Muscle layer of duodenum (tissue), 2 donors: ENCODE data around the gene AFAP1L2.

Experiments
- H3K27ac ChIP-seq: one replicate; pipeline ENCODE4 v1.7.0; 2013; ENCODE audit warnings: mild to moderate bottlenecking, low read length
- H3K27me3 ChIP-seq: one replicate; pipeline ENCODE4 v1.7.0; 2013; ENCODE audit warnings: low read depth, mild to moderate bottlenecking, control low read depth, low read length
- H3K36me3 ChIP-seq, 2 donors: one replicate each; pipeline ENCODE4 v1.7.0; 2013; ENCODE audit warnings: low read length in 2 of 2, control low read depth in 1 of 2, mild to moderate bottlenecking in 1 of 2; ENCODE audit not compliant: insufficient read depth in 2 of 2, control insufficient read depth in 1 of 2
- H3K4me1 ChIP-seq, 2 donors: one replicate each; pipeline ENCODE4 v1.7.0; 2013; ENCODE audit warnings: low read length in 2 of 2, mild to moderate bottlenecking in 2 of 2, control low read depth in 1 of 2, moderate library complexity in 1 of 2; ENCODE audit not compliant: insufficient read depth in 2 of 2, control insufficient read depth in 1 of 2
- H3K4me3 ChIP-seq, 2 donors: one replicate each; pipeline ENCODE4 v1.7.0; 2013; ENCODE audit warnings: low read length in 2 of 2, low read depth in 1 of 2, mild to moderate bottlenecking in 1 of 2
- H3K9me3 ChIP-seq, 2 donors: one replicate each; pipeline ENCODE4 v1.7.0; 2013; ENCODE audit warnings: low read length in 2 of 2, control low read depth in 1 of 2, mild to moderate bottlenecking in 1 of 2; ENCODE audit not compliant: control insufficient read depth in 1 of 2
- donor health status: healthy.

The AFAP1L2 gene

DNA sequence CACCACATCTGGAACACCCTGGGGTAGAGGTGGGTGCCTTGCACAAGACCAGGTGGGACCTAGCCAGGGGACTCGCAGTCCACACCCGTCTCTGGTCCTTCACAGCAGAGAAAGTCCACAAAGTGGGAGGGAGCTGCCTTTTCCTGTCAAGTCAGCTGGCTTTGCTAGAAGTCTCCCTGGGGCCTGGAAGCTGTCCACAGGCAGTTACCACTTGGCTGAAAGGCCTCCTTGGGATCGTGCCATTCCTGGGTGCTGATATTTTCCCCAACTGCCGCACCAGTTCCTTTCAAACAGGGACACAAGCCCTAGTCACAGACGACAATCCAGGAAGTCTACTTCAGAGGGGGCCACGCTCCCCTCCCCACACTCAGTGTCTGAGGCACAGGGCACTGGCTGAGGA is 75.4 kb downstream of the AFAP1L2 start:
- H3K4me1 ChIP-seq: peaks cover under 1 to 38% of the 10 kb centered on the region in 2 donors
- no peaks in the 10 kb centered on the region for H3K27me3 ChIP-seq
- H3K4me3 ChIP-seq: no peak overlapping the region
- H3K27ac ChIP-seq: no peak overlapping the region
- H3K36me3 ChIP-seq: no peaks in the 10 kb centered on the region
- H3K9me3 ChIP-seq: no peaks in the 10 kb centered on the region

DNA sequence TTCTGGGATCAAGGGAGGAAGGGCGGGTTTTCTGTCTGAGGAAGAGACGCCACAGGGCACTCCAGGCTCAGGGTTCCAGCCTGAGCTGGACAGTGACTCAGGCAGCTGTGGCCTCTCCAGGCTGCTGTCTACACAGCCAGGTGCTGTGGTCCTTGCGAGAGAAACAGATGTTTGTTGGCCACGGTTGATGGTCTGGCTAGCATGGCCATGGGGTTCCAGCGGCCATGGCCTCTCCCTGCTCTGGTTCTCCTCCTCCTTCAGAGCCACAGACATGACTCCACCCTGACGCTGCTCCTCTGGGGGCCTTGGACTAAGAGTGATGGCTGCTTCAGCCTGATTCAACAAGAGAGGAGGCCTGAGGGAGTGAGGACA is 75.9 kb downstream of the AFAP1L2 start:
- no peak overlapping the region for H3K27ac ChIP-seq
- peaks cover 0 to 36% of the 10 kb centered on the region in 2 donors for H3K4me1 ChIP-seq
- no peaks in the 10 kb centered on the region for H3K27me3 ChIP-seq
- H3K36me3 ChIP-seq: no peaks in the 10 kb centered on the region
- H3K4me3 ChIP-seq: no peak overlapping the region
- H3K9me3 ChIP-seq: no peaks in the 10 kb centered on the region

DNA sequence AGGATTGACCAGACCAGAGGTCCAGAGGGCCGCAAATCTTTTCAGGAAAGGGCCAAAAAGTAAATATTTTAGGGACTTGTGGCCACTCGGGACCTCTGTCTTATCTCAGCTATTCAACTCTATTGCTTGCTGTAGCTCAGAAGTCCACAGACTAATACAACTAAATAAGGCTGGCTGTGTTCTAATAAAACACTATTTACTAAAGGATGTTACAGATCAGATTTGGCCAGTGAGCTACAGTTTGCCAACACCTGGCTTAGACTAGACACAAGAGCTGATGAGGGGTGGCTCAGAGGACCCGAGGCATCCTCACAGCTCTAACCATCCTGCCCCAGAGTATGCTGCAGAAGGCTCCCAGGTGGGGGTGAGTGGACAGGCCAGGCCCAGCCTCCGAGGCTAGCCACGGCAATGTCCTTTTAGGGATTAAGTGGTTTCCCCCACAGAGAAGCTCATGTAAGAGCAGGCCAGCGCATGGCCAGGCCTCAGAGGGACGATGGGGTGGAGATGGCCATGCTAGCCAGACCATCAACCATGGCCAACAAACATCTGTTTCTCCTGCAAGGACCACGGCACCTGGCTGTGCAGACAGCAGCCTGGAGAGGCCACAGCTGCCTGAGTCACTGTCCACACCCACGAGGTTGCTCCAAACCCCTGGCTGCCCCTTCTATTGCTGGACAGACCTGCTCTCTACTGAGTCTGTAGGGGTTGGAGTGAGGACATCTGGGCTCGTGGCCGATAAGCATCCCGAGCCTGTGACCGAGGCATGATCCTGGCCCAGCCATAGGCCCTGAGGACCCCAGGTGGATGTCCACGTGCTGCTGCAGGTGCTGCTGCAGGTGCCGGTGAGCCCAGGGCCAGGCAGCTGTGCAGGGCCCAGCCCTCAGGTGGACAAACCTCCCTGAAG is 76.5 kb downstream of the AFAP1L2 start:
- Histone ChIP-seq H3K27ac (no peak overlapping the region), H3K9me3 (no peaks in the 10 kb centered on the region), H3K4me3 (no peak overlapping the region), H3K4me1 (peaks cover 0 to 31% of the 10 kb centered on the region in 2 donors), H3K27me3 (no peaks in the 10 kb centered on the region), H3K36me3 (peaks cover 0 to 1% of the 10 kb centered on the region in 2 donors)

DNA sequence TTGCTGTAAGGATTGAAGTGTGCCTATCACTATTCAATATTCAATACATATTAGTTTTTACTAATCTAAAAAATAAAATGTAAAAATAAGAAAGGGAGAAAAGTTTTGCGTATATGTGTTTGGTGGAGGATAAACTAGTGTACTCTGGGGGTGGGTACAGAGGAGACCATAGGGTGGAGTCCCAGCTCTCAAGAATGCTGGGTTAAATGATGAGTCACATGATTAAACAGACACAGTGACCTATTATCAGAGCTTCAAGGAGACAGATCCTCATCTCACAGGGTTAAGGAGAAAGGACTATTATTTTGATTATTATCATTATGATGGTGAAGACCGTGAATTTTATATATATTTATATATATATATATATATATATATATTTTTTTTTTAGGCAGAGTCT is 77.5 kb downstream of the AFAP1L2 start:
- no peaks in the 10 kb centered on the region for H3K27me3 ChIP-seq
- H3K4me1 ChIP-seq: peaks cover 0 to 23% of the 10 kb centered on the region in 2 donors
- H3K4me3 ChIP-seq: no peak overlapping the region
- H3K27ac ChIP-seq: no peak overlapping the region
- peaks cover 0 to 5% of the 10 kb centered on the region in 2 donors for H3K36me3 ChIP-seq
- H3K9me3 ChIP-seq: no peaks in the 10 kb centered on the region

DNA sequence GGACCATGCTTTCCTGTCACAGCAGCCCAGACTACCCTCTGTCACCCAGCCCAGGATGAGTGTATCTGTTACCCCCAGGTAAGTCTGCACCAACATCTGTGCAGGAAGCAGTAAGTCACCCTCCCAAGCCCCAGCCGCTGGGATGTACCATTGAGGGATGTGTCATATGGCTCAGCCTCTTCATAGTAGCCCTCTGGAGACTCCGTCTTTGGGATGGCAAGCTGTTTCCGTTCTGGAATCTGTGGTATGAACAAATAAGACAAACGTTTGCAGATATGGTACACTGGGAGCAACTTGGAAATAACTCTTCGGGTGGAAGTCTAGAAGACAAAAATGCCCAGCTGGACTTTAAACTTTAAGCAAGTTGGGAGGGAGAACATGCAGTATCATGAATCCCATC is 81.3 kb downstream of the AFAP1L2 start:
- H3K4me1 ChIP-seq: no peaks in the 10 kb centered on the region
- H3K36me3 ChIP-seq: peaks cover 0 to 5% of the 10 kb centered on the region in 2 donors
- H3K9me3 ChIP-seq: no peaks in the 10 kb centered on the region
- H3K27ac ChIP-seq: no peak overlapping the region
- H3K4me3 ChIP-seq: no peak overlapping the region
- H3K27me3 ChIP-seq: no peaks in the 10 kb centered on the region

DNA sequence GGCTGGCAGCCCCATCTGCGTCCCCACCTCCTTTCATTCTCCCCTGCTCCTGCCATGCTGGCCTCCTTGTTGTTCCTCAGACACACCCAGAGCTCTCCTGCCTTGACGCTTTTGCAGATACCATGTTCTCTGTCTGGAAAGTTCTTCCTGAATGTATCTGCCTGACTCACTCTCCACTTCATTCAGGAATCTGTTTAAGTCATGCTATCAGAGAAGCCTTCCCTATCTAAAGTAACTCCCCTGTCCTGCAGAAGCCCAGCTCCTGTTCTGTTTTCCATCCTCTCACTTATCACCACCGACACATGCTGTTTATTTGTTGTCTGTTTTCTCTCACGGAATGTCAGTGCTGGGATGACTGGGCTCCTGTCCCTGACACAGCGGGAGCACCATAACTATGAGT is 82.0 kb downstream of the AFAP1L2 start:
- peaks cover 0 to 5% of the 10 kb centered on the region in 2 donors for H3K36me3 ChIP-seq

DNA sequence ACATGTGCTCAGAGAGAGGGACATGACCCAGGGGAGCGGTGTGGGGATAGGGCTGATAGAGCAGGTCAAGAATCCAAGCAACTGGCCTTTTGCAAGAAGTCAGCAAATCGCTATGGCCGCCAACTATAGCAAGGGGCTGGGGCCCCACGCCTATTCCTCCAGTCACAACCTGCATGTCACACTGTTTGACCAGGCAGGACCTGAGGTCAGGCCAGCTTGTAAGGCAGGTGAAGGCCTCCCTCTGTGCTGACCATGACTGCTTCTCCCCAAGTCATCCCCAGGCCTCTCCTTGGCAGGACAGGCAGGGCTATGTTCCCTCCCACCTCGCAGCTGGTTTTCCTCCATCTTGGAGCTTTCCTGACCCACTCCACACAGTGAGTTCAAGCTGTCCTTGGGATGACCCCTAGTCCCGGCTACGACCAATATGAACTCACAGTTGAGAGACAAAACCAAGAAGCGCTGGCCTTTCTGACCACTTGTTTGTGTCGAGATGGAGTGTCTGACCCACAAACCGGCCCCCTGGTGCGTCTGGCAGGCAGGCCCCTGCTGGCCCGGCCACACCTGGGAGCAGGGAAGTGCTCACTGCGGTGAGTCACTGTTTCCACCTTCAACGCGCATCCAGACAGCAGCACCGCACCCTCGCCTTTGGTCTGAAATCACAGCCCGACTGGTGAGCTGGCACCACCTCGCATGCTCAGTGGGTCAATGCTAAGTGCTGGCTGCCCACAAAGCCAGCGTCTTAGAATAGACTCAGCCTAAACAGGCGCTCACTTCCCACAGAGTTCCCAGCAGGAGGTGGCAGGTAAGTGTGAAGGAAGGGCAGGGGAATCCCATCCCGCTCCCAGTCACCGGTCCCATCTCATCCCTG is 83.8 kb downstream of the AFAP1L2 start:
- Histone ChIP-seq H3K36me3 (peaks cover 0 to 5% of the 10 kb centered on the region in 2 donors), H3K4me1 (no peaks in the 10 kb centered on the region), H3K27me3 (no peaks in the 10 kb centered on the region), H3K27ac (no peak overlapping the region), H3K9me3 (no peaks in the 10 kb centered on the region), H3K4me3 (no peak overlapping the region)

More for the DNA sequence above, 82.0 kb downstream of the AFAP1L2 start:
- no peak overlapping the region for H3K4me3 ChIP-seq
- no peaks in the 10 kb centered on the region for H3K27me3 ChIP-seq
- no peak overlapping the region for H3K27ac ChIP-seq
- no peaks in the 10 kb centered on the region for H3K9me3 ChIP-seq
- H3K4me1 ChIP-seq: no peaks in the 10 kb centered on the region

DNA sequence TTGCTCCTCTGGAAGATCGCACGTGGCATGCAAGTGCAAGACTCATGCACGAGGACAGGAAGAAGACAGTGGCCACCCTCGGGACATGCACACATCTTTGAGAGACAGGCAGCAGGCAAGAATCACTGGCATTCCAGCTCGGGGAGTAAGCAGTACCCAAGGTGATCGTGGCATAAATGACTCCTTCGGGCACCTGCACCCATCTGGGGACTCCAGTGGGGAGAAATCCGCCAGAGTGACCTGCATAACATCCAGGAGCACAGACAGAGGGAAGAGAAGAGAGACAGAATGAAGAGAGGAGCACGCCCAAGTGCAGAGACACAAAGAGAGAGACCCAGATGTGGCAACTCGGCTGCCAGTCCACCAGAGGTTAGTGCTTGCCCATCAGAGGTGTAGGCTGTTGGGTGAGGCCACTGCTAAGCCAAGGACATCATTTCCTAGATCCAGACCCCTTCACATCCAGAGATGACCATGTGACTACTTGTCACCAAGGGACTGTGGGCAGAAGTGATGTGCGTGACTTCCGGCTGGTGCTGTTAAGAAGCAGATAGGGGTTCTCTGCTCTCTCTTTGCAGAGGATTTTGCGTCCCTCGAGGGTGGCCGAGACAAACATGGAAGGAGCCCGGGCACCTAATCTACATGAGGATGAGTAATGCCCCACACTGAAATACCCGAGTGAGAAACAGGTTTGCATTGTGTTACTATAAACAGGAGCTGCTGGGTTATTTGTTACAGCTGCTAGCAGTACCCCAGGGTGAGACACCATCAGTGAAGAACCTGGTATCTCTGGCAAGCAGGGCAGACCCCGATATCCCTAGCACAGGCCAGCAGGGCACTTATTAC is 84.7 kb downstream of the AFAP1L2 start:
- Histone ChIP-seq H3K36me3 (peaks cover 0 to 5% of the 10 kb centered on the region in 2 donors), H3K4me3 (no peak overlapping the region), H3K27ac (no peak overlapping the region), H3K4me1 (no peaks in the 10 kb centered on the region), H3K9me3 (no peaks in the 10 kb centered on the region), H3K27me3 (no peaks in the 10 kb centered on the region)

DNA sequence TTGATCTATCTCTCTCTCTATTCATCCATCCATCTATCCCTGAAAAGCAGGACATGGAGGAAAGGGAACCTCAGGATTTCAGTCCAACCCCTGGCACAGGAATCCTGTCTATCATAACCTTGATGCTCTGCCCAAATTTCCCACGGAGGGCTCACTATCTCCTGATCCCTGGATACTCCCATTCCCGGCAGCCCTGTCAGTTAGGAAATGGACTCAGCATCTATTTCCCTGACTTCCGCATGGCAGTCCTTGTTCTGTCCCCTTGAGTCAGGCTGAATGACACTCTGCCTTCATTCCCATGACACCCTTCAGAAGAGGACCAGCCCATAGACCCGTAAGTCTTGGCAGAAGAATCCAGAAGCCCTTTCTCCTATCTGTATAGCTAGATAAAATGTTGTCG is 87.6 kb downstream of the AFAP1L2 start:
- Histone ChIP-seq H3K36me3 (peaks cover 0 to 6% of the 10 kb centered on the region in 2 donors), H3K27me3 (no peaks in the 10 kb centered on the region), H3K4me3 (no peak overlapping the region), H3K9me3 (no peaks in the 10 kb centered on the region), H3K4me1 (no peaks in the 10 kb centered on the region), H3K27ac (no peak overlapping the region)

DNA sequence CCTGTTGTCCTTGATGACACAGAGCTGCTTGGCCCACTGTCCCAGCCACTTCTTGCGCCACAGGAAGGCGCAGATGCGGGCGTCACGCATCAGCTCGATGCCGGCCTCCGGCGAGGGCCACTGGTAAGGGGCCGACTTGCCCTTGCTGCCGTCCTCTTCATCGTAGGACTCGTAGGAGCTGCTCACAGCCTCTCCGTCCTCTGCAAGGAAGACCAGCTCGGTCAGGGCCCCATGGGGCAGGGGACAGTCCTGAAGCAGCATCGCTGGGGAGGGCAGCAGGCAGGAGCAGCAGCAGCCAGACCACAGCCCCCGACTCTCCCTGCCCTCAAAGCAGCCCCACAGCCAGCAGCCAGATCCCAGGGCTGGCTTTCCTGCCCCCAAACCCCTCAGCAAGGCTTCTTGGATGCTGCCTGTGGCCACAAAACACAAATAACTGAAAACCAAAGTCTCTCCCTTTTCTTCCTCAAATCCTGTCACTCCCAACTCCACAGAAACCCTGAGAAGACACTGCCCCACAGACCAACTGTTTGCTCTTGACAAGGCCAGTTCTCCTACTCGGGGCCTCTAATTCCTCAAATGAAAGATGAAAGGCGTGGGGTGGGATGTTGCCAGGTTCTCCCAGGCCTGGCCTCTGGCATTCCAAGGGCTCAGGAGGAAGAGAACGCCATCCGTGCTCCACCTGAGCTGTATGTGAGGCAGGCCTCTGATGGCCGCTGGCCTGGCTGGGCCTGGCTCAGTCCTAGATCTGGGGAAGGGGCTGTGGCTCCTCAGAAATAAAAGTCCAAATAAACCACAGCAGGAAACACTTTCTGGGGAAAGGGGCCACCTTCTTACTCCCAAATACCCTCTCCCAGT is 88.5 kb downstream of the AFAP1L2 start:
- no peak overlapping the region for H3K4me3 ChIP-seq
- H3K36me3 ChIP-seq: peaks cover 0 to 12% of the 10 kb centered on the region in 2 donors
- no peaks in the 10 kb centered on the region for H3K9me3 ChIP-seq
- H3K4me1 ChIP-seq: no peaks in the 10 kb centered on the region
- no peak overlapping the region for H3K27ac ChIP-seq
- no peaks in the 10 kb centered on the region for H3K27me3 ChIP-seq
